GM19452 (cell line): ENCODE results near the gene ALKBH7.
"Not testable (repeated sequence)": the region's sequence is repeated elsewhere in the genome, so short reads cannot be mapped to it uniquely, and the experiment has no call there.

Experiments used
- ATAC-seq: cut with Tn5 transposase; IDR thresholded peaks from one replicate; pipeline ENCODE4 v1.9.1; 2021; ENCODE audit not compliant: unreplicated experiment

Gene ALKBH7

DNA sequence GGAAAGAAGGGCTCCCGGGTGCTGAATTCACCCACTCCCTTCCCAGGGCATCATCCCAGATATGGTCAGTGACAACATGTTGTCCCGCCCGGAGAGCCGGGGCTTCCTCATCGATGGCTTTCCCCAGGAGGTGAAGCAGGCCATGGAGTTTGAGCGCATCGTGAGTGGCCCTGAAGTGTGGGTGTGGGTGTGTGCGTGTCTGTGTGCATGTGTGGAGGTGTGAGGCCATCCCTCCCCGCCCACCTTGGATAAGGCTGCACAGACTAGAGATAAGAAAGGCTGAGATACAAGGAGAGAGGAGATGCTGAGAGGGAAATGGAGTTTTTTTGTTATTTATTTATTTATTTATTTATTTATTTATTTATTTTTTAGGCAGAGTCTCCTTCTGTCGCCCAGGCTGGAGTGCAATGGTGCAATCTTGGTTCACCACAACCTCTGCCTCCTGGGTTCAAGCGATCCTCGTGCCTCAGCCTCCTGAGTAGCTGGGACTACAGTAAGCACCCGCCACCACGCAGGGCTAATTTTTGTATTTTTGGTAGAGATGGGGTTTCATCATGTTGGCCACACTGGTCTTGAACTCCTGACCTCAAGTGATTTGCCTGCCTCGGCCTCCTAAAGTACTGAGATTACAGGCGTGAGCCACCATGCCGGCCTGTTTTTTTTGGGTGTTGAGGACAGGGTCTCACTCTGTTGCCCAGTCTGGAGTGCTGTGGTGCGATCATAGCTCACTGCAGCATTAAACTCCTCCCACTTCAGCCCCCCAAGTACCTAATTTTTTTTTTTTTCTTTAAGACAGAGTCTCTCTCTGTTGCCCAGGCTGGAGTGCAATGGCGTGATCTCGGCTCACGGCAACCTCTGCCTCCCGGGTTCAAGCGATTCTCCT lies 27.7 kb downstream of the ALKBH7 start:
- not testable (repeated sequence) for ATAC-seq

DNA sequence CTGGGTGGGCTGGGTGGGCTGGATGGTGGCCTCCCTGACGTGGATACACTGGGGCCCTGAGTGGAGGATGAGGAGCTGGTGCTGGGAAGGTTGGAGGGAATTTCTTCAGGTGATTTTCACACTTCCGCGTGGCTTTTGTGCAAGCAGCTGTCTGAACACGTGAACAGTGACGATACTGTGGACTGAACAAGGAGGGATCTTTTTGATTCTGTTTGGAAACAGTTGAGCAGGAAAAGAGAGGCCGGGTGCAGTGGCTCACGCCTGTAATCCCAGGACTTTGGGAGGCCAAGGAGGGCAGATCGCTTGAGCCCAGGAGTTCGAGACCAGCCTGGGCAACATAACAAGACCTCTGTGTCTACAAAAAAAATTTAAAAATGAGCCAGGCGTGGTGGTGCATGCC lies 29.5 kb downstream of the ALKBH7 start:
- no peak for ATAC-seq

DNA sequence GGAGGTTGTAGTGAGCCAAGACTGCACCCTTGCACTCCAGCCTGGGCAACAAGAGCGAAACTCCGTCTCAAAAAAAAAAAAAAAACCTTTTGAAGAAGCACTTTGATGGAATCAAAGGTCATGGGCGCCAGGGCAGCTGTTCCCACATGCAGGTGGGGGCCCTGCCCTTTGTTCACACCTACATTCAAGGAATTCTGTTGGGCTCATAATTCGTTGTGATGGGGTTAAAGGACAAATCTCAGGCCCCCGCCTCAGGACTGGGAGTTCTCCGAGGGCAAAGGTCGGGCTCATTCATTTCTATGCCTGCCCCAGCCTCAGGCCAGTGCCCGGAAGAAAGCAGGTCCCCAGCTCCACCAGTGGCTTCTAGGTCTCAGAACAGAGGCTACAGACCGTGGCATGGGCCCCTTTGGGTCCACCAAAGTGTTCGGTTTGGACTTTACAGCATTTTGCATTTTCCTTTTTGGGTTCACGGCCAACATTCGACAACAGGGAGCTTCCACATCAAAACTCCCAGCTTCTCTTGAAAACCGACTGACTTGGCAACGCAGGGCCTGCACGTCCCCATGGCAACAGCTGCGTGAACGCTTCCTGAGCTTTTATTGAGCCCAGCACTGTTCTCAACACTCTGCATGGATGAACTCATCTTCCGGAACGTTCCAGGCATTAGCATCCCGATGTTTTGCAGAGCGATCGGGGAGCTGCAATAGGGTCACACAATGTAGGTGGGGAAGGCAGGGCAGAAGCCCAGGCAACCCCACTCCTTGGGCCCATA lies 30.4 kb downstream of the ALKBH7 start:
- no peak for ATAC-seq

DNA sequence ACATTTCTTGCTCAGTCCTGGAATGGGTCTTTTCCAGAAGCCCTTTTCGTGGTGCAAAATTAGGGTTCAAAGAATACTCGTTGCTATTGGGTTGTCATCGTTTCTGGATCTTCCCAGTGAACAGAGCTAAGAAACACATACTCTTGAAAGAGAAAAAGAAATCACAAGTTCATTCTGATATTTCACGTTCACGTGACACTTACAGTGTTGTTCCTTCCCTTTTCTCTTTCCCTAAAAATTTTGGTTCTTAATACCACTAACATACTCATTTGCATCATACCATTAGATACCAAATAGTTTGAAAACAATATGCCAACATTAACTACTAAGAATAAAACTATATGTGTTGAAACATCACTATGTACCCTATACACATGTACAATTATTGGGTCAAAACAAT lies 33.8 kb downstream of the ALKBH7 start:
- ATAC-seq: no peak

DNA sequence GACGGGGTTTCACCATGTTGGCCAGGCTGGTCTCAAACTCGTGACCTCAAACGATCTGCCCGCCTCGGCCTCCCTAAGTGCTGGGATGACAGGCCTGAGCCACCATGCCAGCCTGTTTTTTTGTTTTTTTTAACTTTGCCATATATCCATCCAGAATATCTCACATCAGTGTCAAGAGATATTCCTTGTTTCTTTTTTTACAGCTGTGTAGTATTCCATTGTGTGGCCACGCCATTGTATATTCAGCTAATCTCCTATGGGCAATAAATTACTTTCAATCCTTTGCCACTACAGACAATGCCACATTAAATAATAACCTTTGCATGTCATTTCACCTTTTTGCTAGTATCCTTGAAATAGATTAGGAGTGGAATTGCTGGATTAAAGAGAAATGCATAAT lies 36.8 kb downstream of the ALKBH7 start:
- ATAC-seq: no peak

DNA sequence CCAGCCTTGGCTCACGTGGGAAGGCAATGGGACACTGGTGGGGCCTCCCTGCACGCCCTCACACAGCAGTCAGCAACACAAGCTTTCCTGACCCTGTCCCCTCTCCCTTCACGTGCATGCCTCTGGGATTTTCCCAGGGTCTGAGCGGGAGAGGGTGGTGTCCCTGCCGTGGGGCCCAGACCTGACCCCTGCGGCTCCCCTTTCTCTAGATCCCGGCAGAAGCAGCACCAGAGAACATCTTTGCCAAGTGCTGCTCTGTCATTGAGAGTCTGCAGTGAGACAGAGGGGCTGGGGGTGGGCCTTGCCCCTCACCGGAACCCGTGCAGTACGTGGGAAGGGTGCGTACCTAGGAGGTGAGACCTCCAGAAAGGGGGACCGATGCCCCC lies 39.5 kb downstream of the ALKBH7 start:
- ATAC-seq: no peak

DNA sequence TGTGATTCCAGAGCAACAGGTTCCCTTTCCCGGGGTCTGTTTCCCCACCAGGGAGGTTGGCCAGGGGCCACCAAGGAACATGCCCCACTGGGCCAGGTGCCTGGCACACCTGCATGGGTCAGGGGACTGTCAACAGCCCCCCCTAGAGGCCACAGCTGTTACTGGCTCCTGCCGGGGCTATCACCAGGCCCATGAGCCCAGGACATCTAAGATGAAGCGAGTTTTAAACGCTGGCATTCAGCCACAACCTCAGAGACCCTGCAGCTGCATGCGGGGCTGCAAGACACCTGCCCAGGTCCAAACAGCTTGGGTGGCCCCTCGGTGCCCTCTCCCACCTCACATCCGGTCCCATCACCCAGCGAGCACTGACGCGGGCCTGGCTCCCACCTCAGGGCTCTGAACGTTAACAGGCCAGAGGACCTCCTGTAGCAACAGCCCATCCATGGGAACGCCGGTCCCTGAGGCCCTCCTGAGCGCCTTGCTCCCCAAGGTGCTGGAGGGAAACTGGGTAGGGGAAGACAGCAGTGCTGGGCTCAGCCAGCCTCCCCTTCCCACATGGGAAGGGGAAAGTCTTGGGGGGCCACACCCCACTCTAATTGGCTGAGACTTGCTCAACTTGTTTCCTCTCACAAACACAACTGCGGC lies 40.0 kb downstream of the ALKBH7 start:
- no peak for ATAC-seq

DNA sequence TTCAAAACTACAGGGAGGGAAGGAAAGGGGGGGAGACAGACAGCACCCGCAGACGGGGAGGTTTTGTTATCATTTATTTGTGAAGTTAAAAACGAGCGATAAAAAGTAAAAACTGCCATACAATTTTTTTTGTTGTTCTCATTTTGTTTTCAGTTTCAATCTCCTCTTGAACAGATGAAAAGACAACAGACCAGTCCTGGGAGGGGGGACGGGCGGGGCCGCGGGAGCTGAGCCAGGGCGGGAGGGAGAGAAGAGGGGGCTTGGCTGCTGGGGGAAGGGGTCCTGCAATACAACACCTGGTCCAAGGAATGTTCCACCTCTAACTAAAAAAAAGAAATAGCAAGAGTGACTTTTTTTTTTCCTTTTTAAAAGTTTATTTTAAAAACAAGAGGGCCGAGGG lies 40.7 kb downstream of the ALKBH7 start:
- ATAC-seq: no peak

DNA sequence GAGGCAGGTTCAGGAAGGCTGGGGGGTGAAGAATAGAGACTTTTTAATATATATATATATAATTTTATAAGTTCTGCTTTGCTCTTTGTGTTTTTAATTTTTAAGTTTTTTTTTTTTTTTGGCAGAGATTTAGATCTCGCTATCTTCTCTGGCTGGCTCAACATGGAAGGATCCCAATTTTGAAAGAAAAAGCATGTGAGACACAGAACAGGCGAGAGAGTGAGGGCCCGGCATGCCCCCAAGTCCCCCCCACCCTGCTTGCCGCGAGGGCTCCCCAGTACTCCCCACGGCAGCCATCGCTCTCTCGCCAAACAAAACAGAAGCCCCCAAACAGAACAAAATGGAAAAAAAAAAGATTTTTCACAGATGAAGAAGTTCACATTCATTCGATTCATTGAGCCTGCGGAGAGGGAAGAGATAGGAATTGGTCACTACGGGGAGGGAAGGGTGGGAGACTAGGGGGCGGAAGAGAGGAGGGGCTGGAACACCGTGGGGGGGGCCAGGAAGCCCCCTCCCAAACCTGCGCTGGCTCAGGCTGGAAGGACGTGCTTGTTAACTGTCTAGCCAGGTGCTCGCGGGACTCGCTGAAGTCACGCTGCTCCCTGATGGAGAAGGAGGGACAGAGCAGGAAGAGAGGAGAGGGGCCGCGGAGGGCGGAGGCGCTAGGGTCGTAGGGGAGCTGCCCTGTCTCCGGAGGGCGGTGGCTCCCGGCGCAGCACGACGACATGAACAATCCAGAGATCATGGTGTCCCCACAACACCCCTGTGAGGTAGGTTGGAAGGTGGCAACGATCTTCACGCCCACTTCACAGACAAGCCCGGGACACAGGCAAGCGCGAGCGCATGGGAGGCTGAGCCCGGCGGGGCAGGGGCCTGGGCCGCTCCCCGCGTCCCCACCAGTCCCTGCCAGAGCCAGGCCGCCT lies 41.4 kb downstream of the ALKBH7 start:
- ATAC-seq: no peak

DNA sequence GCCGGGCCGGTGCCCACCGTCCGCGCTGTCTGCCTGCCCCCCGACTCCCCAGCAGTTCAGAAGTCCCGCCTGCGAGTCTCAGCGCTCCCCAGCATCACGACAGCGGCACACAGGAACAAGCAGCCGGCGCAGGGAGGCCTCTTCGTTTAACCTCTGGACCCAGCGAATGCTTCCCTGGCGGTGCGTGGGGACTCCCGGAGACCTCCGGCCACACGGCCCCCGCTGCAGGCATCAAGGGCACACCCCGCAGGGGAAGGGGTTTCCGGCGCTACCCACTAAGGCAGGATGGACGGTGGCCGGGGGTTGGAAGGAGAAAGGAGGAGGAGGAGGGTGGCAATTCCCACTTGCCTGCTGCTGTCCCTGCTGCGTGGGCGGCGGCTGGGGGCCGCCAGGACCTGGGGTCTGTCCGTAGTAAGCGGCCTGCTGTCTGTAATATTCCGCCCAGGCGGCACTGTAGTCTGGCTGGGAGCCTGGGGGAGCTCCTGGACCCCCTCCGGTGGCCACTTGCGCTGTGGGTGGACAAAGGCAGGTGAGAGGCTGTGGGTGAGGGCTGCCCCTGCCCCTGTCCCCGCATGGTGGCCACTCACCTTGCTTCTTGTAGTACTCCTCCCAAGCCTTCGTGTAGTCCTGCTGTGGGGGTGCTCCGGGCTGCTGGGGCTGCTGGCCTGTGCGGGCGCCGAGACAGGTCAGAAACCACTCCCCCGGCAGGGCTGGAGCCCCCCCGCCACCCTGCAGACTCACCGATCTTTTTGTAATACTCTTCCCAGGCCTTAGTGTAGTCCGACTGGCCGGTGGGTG lies 42.4 kb downstream of the ALKBH7 start:
- no peak for ATAC-seq

DNA sequence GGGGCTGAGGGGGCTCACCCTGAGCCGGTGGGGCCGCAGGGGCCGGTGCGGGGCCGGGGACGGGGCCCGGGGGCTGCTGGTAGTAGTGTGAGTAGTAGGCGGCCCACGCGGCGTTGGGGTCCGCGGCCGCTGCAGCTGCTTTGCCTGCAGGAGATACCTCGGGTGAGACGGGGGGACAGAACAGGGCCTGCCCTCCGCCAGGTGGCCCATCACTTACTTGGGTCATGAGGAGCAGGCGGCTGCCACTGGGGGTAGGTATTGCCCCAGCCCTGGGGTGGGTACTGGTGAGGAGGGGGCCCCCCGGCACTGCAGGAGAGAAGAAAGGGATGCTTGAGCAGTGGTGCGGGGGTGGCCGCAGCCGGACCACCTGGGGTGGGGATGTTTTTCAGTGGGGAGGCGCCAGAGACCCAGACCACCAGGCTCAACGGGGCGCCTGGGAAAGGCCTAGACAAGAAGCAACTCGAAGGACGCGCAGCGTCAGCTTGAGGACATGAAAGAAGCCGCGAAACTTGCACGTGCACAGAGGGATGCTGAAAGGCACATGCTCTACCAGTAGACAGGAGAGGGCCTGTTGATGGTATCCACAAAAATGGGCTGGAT lies 43.1 kb downstream of the ALKBH7 start:
- ATAC-seq: no peak

DNA sequence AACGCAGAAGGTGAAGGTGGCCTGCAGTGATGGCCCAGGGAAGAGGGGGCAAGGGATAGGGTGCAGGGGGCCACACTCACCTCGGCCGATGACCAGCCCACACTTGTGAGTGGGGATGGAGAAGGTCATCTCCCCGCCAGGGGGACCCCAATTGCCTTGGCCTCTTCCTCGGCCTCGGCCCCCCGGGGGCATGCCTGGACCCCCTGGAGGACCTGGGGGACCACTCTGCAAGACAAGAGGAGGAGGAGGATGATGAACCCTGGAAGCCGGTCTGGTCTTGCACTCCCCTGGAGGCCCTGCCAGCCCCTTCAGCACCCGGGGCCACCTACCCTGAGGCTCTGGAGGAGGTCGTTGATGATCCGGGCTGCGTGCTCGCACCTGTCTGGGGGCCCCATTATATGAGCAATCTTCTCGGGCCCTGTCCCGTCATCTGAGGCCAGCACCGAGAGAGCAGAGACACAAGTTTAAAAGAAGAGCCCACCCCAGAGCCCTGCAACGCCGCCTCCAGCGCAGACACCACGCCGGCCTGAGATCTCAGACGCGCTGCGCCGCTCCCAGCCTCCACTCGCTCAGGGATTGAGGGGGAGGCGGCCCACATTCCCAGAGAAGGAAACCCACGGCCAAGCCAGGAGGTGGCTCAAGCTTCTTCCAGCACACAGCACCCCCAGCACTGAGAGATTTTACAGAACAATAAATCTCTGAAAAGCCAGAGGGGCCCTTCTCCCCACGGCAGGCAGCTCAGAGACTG lies 44.2 kb downstream of the ALKBH7 start:
- no peak for ATAC-seq

DNA sequence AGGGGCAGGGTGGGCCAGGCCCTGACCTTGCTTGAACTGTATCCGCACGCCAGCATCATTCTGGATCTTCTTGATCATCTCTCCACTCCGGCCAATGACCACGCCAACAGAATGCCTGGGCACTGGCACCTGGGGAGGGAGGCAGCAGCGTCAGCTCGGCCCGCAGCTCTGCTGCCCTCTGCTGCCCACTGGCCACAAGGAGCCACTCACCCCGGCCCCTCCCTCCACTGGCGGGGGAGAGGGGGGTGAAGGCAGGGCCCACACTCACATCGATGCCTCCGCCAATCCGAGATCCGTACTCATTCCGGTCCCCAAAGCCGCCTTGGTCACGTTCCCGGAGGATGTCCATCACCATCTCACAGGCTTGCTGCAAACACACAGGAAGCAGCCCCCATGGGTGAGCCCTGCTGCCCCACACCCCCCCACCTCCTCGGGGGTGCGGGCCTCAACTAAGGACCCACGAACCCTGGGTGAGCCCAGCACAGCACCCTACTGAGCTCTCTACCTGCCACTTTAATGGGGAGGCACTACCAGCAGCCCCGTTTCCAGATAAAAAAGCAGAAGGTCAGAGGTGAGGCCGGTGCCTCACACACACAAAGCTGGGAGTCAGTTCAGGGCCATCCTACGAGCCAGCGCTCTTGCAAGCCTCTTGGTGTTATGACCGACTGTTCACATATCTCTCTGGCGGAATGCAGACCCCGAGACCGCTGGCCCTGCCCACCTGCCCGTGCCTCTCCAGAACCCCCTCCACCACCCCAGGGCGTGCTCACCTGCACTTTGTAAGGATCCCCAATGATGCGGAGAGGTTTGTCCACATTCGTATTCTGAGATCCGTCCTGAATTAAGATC lies 45.3 kb downstream of the ALKBH7 start:
- ATAC-seq: no peak

DNA sequence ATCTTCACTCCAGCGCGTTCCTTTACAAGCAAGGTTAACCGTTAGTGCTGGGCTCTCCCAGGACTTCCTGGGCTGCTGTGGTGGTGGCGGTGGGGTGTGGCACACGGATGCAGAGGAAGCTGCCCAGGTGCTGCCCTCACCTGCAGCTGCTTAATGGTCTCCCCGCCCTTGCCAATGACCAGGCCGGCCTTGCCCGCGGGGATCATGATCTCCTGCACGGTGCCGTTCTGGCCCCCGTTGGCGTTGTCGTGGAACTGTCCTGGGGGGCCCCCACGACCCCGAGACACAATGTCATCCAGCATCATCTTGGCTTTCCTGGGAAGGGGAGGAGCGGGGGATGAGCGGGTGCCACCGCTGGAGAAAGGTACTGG lies 46.0 kb downstream of the ALKBH7 start:
- ATAC-seq: no peak

DNA sequence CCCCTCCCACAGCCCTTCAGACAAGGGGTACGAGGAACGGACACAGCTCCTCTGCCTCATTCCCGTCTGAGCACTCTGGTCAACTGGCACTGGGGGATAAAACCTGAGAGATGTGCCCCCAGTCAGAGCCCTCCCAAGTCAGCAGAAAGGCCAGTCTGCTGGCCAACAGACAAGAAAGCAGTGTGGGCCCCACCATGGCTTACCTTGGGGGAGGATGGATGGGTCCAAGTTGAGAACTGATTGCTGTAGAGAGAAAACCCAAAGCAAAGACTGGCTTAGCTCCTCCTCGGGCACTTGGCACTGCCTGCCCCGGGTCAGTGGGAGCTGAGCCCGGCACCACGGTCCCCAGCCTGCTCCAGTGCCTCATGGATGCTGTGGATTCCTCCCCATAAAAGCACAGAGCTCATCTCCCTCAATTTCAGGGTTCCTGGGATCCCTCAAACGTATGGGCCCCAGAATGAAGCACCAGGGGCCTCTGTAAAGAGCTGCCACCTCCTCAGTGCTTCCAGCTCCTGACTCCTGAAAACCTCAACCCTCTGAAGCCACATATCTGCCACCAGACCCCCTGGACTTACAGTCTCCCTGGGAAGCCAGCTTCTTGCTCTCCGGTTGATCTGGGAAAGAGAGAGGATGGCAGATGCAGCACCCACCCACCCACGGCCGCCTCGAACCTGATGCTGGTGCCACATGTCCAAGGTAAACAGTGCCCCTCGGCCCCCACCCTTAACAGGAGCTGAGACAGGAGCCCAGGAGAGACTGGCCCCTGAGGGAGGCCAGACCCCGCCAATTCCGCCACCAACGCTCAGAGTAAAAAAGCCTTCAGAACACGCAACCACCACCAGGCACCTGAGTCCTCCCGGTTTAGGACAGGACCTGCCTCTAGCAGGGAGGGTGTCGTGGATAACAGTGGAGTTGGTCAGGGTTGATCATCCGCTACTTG lies 48.8 kb downstream of the ALKBH7 start:
- no peak for ATAC-seq

DNA sequence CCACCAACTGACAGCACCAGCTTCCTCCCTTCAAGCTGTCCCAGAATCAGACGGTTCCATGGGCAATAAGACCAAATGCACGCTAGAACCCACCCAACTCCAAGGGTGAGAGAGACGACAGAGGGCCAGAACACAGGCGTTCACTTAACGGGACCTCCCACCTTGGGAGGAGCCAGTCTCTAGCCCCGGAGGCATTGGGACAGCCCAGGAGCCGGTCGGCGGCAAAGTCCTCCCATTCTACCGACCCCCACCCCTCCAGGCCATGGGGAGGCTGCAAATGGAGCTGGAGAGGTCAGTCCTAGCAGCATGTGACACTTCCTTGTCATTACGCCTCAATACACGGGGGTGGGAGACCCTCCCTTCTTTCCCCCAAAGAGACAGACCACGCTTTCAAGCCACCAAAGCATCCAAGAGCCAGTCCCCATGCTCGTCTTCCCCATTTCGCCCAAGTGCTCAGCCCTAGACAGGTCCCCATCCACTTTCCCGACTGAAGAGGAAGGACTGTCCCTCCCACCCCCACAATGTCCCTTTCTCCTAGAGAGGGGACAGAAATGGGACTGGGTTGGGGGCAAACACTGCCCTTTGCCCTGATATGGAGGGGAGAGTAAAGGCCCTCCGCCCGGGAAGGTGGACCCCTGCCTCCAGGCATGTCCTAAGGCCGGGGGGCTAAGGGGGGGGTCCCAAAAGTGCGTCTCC lies 51.1 kb downstream of the ALKBH7 start:
- no peak for ATAC-seq
